HepG2 (cell line): ENCODE results near the gene DOLK. TPM values are rescaled to one million over a fixed set of nuclear protein-coding genes. Genes with fewer than 3 reads are reported as not detected.
A peak's percentile ranks its signal among the peaks of the same experiment; 100 is the strongest.

ENCODE experiments used
- AHDC1 ChIP-seq: sonication (generic); formaldehyde crosslinking; IDR thresholded peaks from 2 replicates; pipeline ENCODE4 v1.5.1; 2020; ENCODE audit warnings: mild to moderate bottlenecking, missing genetic modification reagents, borderline replicate concordance
- CHD2 ChIP-seq: IDR thresholded peaks from 2 replicates; pipeline ENCODE4 v1.6.1; 2011; ENCODE audit warnings: low read depth, low read length, improper control_type of control experiment
- HHEX ChIP-seq: IDR thresholded peaks from 2 replicates; pipeline ENCODE4 v1.6.1; 2016; ENCODE audit warnings: control low read depth
- HINFP ChIP-seq: sonication (generic); formaldehyde crosslinking; IDR thresholded peaks from 2 replicates; pipeline ENCODE4 v1.4.0; 2020; ENCODE audit warnings: low read depth, mild to moderate bottlenecking, missing genetic modification reagents
- KLF11 ChIP-seq: IDR thresholded peaks from 2 replicates; pipeline ENCODE4 v1.6.1; 2016; ENCODE audit warnings: missing compliant biosample characterization
- NKX3-1 ChIP-seq: sonication (generic); formaldehyde crosslinking; IDR thresholded peaks from 2 replicates; pipeline ENCODE4 v1.5.0; 2020; ENCODE audit warnings: missing genetic modification reagents
- NRL ChIP-seq: sonication (generic); formaldehyde crosslinking; IDR thresholded peaks from 2 replicates; pipeline ENCODE4 v1.5.0; 2020; ENCODE audit warnings: missing genetic modification reagents, mild to moderate bottlenecking, moderate library complexity, borderline replicate concordance
- PLRG1 ChIP-seq: fragments of 450-650 bp; conservative IDR thresholded peaks from 2 replicates; pipeline ENCODE4 v1.6.1; 2016
- PTBP1 ChIP-seq: fragments of 200-400 bp; formaldehyde crosslinking; IDR thresholded peaks from 2 replicates; pipeline ENCODE4 v1.6.1; 2018; ENCODE audit warnings: low read length, low read depth; ENCODE audit not compliant: poor library complexity, severe bottlenecking
- RARA ChIP-seq: IDR thresholded peaks from 2 replicates; pipeline ENCODE4 v1.6.1; 2016; ENCODE audit warnings: missing genetic modification reagents, missing compliant biosample characterization
- ZBTB2 ChIP-seq: sonication (generic); formaldehyde crosslinking; IDR thresholded peaks from 2 replicates; pipeline ENCODE4 v1.8.0; 2022; ENCODE audit warnings: low read depth, missing genetic modification reagents
- ZBTB49 ChIP-seq: sonication (generic); formaldehyde crosslinking; IDR thresholded peaks from 2 replicates; pipeline ENCODE4 v1.4.0; 2020; ENCODE audit warnings: missing genetic modification reagents, borderline replicate concordance
- ZNF362 ChIP-seq: sonication (generic); formaldehyde crosslinking; IDR thresholded peaks from 2 replicates; pipeline ENCODE4 v1.4.0; 2020; ENCODE audit warnings: missing genetic modification reagents, mild to moderate bottlenecking, borderline replicate concordance
- ZNF570 ChIP-seq: sonication (generic); formaldehyde crosslinking; IDR thresholded peaks from 2 replicates; pipeline ENCODE4 v1.4.0; 2020; ENCODE audit warnings: mild to moderate bottlenecking, missing genetic modification reagents, borderline replicate concordance
- ZSCAN25 ChIP-seq: sonication (generic); formaldehyde crosslinking; IDR thresholded peaks from 2 replicates; pipeline ENCODE4 v1.8.0; 2022; ENCODE audit warnings: mild to moderate bottlenecking, missing genetic modification reagents
- polyA plus RNA-seq, 8 experiments: library from polyadenylated mRNA; depleted of rRNA in 3 of 8; stranded (reverse) in 7 of 8; unstranded in 1 of 8; fragments of >200 nt; fragmentation: Illumina TruSeq in 4 of 8; extraction: Trizol in 4 of 8; gene quantifications; 2 replicates each; pipeline versions ENCODE4 v1.2.1 to v1.2.3, GENCODE V29; 2011 to 2016; ENCODE audit warnings: low read depth in 4 of 8, missing spikeins in 1 of 8, mixed read lengths in 1 of 8; ENCODE audit not compliant: insufficient read depth in 1 of 8
- total RNA-seq, 5 experiments: library from RNA; depleted of rRNA; stranded (reverse); fragments of >200 nt; fragmentation: Illumina TruSeq; extraction: Trizol; gene quantifications; 2 replicates each; pipeline ENCODE4 v1.2.3, GENCODE V29; 2016; ENCODE audit warnings: low read depth in 1 of 5

DOLK gene
- total and polyA plus RNA-seq, 2 of the 13 experiments (the other 11 are each of a cell fraction or from before 2014, with no cell fraction given): 15.4 to 18.7 TPM

- peak; percentile 14; the same call in 1 of the 2 replicates for TF ChIP-seq AHDC1
- no peak; the same call in 1 of the 2 replicates for TF ChIP-seq NRL
- no peak for TF ChIP-seq KLF11 (CRISPR knock-in tag)
- TF ChIP-seq ZSCAN25: peak; percentile 53; the same call in 1 of the 2 replicates
- TF ChIP-seq ZNF362 (CRISPR knock-in tag): no peak
- TF ChIP-seq NKX3-1: no peak; the same call in 1 of the 2 replicates
- TF ChIP-seq ZNF570 (CRISPR knock-in tag): no peak
- TF ChIP-seq ZBTB2 (CRISPR knock-in tag): no peak; the same call in 1 of the 2 replicates
- TF ChIP-seq ZBTB49 (CRISPR knock-in tag): no peak
- no peak for TF ChIP-seq PTBP1
- peak; percentile 35; the same call in 1 of the 2 replicates for TF ChIP-seq RARA (CRISPR knock-in tag)
- TF ChIP-seq PLRG1: no peak
- TF ChIP-seq HINFP (CRISPR knock-in tag): 0 out of 2 replicates have a peak, but pooled peaks have one; percentile 49
- TF ChIP-seq HHEX (CRISPR knock-in tag): no peak
- TF ChIP-seq CHD2: no peak
Observed at GRCh38 chr9:128947527-128948301, at the start of gene DOLK, which contains the start of gene NUP188 (continued).
